NCI-H446 (cell line): ENCODE data around the gene RCBTB2.
A peak's percentile ranks its signal among the peaks of the same experiment; 100 is the strongest.

Source experiments
- DNase-seq, 2 experiments: peaks; one replicate each; lab custom pipeline; 2025; lab: John Stamatoyannopoulos, UW

The RCBTB2 gene

DNA sequence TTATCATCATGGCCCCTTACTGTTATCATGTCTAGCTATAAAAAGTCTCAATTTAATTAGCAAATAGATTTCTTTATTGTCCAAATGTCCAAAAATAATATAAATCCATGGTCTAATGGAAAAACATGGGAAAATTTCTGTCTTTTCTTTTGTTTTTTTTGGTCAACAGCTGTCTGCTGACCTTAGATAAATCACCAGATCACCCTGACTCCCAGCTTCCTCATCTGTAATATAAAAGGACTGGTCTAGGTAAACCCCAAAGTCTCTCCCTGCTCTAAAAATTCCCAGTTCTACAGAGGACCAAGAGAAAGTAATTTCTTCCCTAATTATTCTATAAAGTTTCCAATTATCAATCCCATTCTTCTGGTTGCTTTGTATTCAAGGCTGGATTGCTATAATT, 30.7 kb upstream of the RCBTB2 start:
- DNase-seq = no peak

DNA sequence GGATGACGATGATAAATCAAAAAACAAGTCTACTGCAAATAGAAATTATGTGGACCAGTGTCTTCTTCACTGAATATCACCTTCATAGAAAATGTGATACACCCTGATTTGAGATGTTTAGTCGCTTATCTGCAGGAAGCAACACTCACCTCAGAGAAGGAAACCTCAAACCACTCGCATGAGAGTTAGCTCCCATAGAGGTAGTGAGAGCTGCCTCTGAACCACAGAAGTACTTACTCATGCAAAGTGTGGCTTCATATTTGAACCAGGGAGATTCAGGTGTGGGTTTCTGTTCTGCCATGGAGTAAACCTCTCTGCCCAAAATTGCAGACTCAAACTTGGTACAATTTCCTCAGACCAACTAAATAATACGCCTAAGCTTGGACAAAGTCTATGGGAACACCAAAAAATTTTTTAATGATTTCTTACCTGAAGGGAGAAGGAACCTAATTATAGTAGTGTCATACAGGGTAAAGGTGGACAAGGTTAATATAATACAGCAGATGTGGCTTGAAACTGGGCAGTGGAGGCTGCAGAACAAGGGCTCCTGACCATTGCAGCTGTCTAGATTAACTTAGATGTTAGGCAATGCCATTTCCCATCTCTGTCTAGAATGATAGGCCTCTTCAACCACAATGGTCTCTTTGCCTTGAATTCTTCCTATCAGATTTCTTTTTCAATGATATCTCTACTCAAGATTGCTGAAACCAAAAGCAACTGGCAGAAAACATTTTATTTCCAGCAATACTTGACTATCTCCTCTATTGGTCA, 29.6 kb upstream of the RCBTB2 start:
- DNase-seq = no peak

- DNase-seq = no peak
Measured at GRCh38 chr13:48561466-48562235, 28.8 kb upstream of the RCBTB2 start.

DNA sequence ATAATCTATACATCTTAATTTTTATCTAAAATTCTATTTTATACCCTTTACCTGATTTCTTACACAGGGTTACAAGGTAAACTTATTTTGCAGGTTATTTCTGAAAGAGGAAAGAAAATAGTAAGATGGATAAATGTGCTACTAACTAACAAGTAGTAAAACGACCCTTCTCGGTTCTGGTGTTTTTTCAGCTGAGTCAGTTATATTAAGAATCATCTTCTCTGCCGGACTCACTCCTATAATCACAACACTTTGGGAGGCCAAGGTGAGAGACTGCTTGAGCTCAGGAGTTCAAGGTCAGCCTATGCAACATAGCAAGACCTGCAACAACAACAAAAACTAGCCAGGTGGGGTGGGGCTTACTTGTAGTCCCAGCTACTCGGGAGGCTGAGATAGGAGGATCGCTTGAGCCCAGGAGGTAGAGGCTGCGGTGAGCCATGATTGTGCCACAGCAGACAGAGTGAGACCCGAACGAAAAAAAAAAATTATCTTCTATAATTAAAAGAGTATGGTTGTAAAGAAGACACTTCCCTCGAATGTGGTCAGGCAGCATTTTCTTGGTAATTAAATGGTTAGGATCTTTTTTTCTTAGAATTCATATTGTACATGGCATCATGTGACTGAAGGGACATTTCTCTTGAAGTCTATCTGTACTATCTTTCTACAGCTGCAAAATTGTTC, 27.9 kb upstream of the RCBTB2 start:
- DNase-seq = no peak

DNA sequence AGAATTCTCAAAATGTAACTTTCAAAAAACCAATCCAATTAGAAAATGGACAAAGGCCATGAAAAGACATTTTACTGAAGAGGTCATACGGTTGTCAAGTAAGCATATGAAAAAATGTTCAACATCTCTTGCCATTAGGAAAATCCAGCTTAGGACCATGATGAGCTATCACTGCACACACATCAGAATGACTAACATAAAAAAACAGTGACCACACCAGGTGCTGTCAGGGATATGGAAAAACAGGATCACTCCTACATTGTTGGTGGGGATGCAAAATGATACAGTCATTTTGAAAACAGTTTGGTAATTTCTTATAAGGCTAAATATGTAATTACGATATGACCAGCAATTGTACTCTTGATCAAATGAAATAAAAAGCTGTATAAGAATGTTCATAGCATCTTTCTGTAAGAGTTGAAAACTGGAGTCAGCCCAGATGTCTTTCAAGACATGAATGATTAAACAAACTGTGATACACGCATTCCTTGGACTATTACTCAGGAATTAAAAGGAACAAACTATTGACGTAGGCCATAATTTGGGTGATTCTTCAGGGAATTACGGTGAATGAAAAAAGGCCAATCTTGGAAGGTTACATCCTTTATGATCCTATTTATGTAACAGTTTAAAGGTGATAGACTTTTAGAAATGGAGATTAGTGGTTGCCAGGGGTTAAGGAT, 26.9 kb upstream of the RCBTB2 start:
- no peak for DNase-seq

GRCh38 chr13:48556817-48557216, 23.9 kb upstream of the RCBTB2 start:
- no peak for DNase-seq

GRCh38 chr13:48555441-48555840, 22.6 kb upstream of the RCBTB2 start:
- DNase-seq = no peak

- no peak for DNase-seq
Measured at GRCh38 chr13:48551329-48551728, 18.4 kb upstream of the RCBTB2 start.

- DNase-seq = no peak
Measured at GRCh38 chr13:48549658-48550057, 16.8 kb upstream of the RCBTB2 start.

DNA sequence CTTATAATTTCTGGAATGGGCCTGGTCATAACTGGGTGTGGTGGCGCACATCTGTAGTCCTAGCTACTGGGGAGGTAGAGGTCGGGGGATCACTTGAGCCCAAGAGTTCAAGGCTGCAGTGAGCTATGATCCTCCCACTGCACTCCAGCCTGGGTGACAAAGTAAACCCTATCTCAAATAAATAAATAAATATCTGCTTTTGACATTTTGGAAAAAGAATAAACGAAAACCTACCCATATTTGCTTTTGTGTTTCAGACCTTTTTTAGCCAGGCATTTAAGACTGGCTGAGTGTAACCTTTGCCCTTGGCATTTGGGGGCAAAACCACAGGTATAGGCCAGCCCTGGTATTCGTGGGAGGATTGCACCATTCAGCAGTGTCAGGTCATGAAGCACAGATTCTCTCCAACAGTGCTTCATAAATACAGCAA, 14.8 kb upstream of the RCBTB2 start:
- DNase-seq = no peak

DNA sequence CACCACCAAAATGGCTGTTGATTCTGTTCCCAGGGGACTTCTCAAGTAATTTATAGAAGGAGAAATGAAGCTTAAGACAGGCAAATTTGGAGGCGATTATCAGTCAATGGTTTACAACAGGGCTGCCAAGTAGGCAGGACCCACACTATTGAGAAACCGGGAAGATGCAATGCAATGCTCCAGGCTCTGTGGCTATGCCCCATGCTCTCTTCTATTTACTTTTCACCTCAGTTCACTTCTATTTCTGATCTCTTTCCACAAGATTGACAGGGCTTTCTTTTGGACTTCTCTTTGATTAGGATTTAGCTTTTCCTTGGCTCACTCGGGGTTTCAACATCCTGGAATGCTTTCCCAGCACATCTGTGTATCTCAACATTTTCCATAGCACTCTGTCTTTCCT, 12.7 kb upstream of the RCBTB2 start:
- DNase-seq = no peak

- peak in 1 of 2 experiments; percentile 34 for DNase-seq
Measured at GRCh38 chr13:48542581-48543341, 9.9 kb upstream of the RCBTB2 start.

GRCh38 chr13:48542138-48542537, 9.3 kb upstream of the RCBTB2 start:
- no peak for DNase-seq

- DNase-seq = peak in 1 of 2 experiments; percentile 12
Measured at GRCh38 chr13:48539550-48539949, 6.7 kb upstream of the RCBTB2 start.

GRCh38 chr13:48536621-48537250, 3.9 kb upstream of the RCBTB2 start:
- no peak for DNase-seq

DNA sequence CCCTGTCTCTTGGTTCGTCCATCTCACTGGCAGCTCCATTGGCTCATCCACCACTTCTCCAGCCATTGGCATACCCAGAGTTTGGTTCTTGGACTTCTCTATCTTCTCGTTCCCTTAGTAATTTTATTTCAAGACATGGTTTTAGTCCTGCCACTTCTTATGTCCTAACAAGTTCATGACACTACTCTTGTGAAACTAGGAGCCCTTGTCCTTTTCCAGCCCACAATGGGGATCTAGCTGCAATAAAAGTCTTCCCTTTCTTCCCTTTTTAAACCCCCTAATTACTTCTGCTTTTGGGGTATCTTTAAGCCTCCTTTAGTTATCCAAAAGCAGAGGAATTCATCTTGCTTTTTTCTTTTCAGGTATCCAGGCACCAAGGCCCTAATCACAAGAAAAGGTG, 2.9 kb upstream of the RCBTB2 start:
- no peak for DNase-seq

DNA sequence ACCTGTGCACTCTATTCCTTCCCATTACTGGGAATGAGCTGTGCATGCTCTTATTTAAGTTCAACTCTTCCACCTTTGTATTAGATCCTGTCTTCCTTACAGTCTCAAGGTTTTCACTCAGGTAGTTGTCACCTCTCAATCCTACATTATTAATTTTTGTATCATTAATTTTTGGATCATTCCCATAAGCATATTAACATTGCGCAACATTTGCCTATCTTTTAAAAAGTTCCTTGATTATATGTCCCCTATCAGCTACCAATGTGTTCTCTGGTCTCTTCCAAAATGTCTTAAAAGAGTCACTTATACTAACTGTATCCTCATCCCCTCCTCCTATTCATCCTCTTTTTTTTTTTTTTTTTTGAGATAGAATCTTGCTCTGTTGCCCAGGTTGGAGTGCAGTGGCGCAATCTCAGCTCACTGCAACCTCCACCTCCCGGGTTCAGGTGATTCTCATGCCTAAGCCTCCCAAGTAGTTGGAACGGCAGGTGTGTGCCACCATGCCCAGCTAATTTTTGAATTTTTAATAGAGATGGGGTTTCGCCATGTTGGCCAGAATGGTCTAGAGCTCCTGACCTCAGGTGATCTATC, 2.1 kb upstream of the RCBTB2 start:
- no peak for DNase-seq

GRCh38 chr13:48533961-48534600, 1.2 kb upstream of the RCBTB2 start:
- DNase-seq = no peak

- DNase-seq = no peak
Measured at GRCh38 chr13:48532256-48532505, 699 bp downstream of the RCBTB2 start.
